GM18951 (cell line): ENCODE data around the gene SRPRA.
A peak's percentile ranks its signal among the peaks of the same experiment; 100 is the strongest.

ENCODE experiments used
- POLR2A ChIP-seq: IDR thresholded peaks from 4 replicates; pipeline ENCODE4 v1.6.1; 2011; ENCODE audit warnings: mild to moderate bottlenecking; ENCODE audit not compliant: insufficient read length, insufficient read depth; ENCODE audit errors: extremely low read depth
- in situ Hi-C: fragments of 300-500 bp; cut with MboI; formaldehyde crosslinking; loops from one replicate; pipeline ENCODE4 v1.12.0; 2022; ENCODE audit warnings: low sequenced_read_pairs, mixed read lengths, inconsistent platforms; ENCODE audit not compliant: unreplicated experiment

SRPRA gene

DNA sequence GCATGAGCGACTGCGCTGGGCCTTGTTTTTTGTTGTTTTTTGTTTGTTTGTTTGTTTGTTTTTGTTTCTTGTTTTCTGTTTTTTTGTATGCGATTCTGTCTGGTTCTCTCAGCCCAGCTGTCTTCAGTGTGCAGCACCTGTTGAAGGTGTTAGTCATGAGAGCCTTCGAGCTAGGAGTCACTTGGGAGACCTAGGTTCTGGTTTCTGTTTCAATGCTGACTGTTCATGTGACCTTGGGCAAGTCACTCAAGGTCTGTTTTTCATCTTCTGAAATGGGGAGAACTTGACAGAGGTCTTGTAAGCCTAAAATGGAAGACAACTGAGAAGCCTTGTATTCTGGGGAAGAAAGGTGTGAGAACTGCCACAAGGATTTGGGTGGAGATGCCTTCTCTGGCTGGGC is 37.0 kb upstream of the SRPRA start:
- TF ChIP-seq POLR2A: no peak
- in situ Hi-C loops: no loop called here

DNA sequence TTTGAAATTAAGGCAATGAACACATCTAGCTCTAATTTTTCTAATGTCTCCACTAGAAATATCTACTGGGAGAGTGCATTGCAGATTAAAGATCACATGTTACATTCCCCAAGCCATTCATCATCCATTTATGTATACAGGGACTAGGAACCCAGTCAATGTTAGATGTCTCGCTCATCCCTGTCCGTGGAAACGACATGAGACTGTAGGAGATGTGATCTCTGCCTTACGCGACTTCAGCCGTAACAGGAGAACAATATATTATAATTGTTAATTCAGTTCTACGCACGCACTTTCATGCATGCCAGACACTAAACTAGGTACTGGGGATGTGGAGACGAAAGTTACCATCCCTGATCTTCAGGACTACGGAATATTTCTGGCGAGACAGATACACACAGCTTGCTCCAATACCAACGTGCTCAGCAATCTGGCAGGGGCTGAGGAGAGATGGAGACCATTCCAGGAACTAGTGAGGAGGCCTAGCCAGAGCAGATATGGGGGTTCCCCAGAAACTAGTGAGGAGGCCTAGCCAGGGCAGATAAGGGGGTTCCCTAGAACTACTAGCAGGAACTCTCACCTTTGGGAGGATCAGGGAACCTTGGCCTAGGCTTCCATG is 35.9 kb upstream of the SRPRA start:
- no peak for TF ChIP-seq POLR2A
- in situ Hi-C loops: no loop called here

DNA sequence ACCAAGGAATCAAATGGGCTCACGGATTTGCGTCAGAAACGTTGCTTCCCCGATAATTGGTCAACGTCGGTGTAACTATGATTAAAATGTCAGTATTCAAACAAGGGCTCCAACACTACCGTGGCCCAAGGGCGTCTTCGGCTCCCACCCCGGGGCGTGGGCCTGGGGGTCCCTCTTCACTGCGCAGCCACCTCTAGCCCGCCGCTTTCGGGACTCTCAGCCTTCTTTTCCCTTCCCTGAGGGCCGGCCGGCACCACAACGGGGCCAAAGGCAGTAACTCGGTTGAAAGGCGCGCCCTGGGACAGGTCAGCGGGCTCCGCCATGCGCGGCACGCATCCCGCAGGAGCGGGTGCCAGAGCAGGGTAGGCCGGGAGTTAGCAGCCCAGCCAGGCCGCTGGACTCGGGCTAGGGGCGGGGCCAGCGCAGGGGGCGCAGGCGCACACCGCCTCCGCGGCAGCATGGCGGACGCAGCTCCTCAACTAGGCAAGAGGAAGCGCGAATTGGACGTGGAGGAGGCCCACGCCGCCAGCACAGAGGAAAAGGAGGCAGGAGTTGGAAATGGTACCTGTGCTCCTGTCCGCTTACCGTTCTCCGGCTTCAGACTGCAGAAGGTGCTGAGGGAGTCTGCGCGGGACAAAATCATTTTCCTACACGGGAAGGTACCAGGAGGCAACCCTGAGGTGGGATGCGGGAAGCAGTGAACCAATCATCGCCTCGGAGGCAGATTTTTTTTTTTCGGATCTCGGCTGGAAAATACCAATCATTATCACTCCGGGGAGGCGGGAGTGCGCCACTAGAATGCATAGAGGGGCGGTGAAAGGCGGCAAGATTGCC is 35.1 kb upstream of the SRPRA start, which contains the start of gene DCPS:
DCPS (plus strand) TSS at position 438 of the 834 bp plus-strand sequence; CDS start at position 459, 21 bp downstream.
- in situ Hi-C loops: no loop called here

GRCh38 chr11:126297004-126297403 is 28.3 kb upstream of the SRPRA start:
- in situ Hi-C loops: no loop called here
- TF ChIP-seq POLR2A: no peak

More for the DNA sequence above, 35.1 kb upstream of the SRPRA start, which contains the start of gene DCPS:
- peak; percentile 98 for TF ChIP-seq POLR2A

- TF ChIP-seq POLR2A: no peak
These were observed 25.0 kb upstream of the SRPRA start for GRCh38 chr11:126293726-126294125.

GRCh38 chr11:126290887-126291286 is 22.2 kb upstream of the SRPRA start:
- in situ Hi-C loops: no loop called here
- no peak for TF ChIP-seq POLR2A

More at GRCh38 chr11:126293726-126294125, 25.0 kb upstream of the SRPRA start:
- in situ Hi-C loops: no loop called here

DNA sequence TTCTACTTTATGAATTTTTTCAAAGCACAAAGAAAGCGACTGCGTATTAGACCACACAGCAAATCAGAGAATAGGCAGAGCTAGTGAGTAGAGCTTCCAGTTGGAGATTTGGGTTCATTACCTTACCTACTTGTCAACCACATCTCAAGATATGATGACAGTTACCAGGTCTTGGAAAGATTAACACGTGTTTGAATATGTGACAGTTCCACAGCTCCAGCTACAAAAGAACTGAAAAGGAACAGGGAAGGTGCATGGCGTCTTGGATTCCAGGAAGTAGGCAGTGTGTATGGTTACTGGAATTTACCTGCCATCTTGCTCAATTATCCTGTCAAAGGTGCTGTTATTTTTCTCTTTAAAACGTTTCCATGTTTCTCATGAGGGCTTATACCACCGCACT is 19.5 kb upstream of the SRPRA start:
- in situ Hi-C loops: no loop called here
- TF ChIP-seq POLR2A: no peak

DNA sequence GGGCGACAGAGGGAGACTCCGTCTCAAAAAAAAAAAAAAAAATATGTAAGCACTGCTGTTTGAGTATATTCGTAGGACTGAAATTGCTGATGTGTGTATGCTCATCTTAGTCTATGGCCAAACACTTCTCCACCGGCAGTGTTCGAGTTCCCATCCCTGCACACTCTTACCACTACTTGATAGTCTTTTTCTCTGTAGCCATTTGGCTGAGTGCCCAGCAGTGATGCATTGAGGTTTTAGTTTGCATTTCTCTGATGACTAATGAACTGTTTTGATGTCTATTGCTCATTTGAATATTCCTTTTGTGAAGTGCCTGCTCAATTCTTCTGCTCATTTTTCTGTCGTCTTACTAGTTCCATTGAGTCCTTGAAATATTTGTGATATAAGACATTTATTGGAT is 16.1 kb upstream of the SRPRA start:
- in situ Hi-C loops: no loop called here
- TF ChIP-seq POLR2A: no peak

DNA sequence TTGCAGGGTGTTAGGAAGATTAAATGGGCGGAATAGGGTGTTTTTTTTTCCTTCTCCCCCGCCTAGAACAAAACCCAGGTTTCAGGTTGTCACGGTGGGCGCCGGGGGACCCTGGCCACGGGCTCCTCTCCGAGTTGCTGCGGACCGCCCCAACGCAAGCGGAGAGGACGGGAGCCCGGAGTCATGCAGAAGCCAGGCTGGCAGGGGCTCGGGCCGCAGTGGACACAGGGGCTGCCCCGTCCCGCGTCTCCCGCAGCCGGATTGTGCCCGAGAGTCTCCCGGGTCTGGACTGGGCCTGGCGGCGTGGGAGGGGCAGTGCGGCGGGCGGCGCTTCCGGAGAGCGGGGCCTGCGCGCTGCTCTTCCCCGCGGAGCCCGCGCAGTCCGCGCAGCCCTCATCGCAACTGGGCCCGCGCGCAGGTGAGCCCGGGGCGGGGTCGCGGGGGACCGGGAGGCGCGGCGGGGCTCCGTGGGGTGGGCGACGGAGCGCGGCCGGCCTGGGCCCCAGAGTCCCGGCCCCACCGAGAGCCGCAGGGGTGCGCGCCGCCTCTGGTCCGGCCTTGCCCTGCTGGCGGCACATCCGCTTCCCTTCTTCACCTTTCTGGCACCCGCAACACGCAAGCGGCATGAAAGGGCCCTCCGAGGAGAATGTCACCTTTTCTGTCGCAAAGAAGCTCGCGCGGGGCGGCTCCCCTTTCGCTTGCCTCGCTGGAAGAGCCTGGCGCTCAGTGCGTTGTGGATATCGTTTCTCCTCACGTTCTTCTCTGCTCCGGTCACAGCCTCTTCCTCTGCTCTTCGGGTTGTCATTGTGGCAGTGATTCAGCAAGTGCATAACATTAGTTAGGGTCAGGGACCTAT is 14.3 kb upstream of the SRPRA start, which contains the start of gene TIRAP:
TIRAP (plus strand) TSS at position 358 of the 856 bp plus-strand sequence. CDS start 7,802 bp downstream, outside the sequence.
- peak; percentile 81 for TF ChIP-seq POLR2A
- in situ Hi-C loops: no loop called here

DNA sequence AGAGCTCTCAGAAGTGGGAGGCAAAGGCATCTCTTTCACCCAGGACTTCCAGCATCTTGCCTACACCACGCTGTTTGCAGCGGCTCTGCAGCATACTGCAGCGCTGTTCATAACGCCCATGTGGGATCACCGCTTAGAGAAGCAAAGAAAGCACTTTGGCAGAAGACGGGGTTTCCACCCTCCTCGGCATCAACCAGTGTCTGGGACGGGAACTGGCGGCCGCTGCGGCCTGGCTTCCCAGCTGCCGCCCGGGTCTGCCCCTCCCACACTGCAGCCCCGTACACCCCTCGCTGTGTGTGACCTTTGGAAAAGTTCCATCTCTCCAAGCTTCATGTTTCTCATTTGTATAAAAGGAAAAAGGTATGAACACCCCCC is 13.7 kb upstream of the SRPRA start:
- in situ Hi-C loops: no loop called here
- no peak for TF ChIP-seq POLR2A

- in situ Hi-C loops: no loop called here
- no peak for TF ChIP-seq POLR2A
These were observed 13.0 kb upstream of the SRPRA start for GRCh38 chr11:126281666-126282175.

GRCh38 chr11:126281245-126281644 is 12.6 kb upstream of the SRPRA start:
- TF ChIP-seq POLR2A: no peak
- in situ Hi-C loops: no loop called here

DNA sequence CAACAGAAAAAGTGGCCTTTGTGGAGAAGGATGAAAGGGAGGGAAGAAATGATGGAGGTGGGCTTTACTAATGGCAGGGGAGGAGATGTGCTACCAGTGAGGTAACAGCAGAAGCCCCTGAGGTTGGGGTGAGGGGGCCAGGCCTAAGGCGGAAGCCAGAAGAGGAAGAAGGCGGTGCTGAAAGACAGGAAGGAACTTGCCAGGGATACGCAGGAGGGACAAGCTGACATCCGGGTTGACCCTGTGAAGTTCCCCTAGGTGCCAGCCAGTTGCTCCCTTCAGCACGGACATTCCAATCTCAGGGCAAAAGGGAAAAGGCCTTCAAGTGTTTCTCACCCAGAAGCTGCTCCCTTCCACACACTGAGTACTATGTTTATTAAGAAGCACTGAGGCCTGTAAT is 11.9 kb upstream of the SRPRA start:
- in situ Hi-C loops: no loop called here
- TF ChIP-seq POLR2A: no peak
